Stimulated activated CD4-positive, alpha-beta T cell treated with anti-CD3 and anti-CD28 coated beads, TNF-alpha, amount 100 ng/mL, for 24 hours (primary cell): ENCODE results near the gene CHST11.

Experiments used
- DNase-seq, 3 experiments: peaks; one replicate each; pipeline ENCODE4 v3.0.0-alpha.2; 2020; ENCODE audit warnings: low read depth in 3 of 3

The CHST11 gene

DNA sequence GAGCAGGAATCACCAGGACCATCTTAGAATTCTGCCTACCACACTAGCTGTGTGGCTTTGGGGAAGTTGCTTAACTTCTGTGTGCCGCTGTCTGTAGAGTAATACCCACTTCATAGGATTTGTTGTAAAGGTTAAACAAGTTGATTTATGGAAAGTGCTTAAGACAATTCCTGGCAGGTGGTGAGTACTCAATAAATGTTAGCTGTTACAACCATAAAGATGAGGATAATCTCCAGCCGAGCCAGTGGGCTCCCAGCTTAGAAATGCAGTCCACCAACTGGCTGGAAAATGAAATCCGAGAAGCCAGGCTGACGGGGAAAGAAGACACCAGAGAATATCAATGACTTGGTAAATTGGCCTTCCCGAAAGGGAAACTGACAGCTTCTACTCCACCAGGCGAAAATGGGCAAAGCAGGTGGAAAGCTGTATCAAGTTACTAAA, 173.5 kb downstream of the CHST11 start:
- DNase-seq = no peak

DNA sequence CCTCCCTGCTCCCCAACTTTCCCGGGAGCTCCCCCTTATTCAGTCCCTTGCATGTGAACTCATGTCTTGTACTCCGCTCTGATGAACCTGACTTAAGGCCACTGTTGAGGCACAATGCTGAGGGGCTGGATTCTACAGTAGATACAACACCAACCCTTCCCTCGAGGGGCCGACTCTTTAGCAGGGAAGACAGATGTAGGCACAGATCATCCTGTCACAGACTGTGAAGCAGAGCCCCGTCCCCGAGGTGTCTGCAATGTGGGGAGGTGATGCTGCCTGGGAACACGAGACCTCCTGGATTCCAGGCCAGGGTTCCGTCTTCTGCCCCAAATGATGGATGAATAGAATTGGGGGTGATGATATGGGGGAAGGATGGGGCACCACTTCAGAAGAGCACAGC, 175.1 kb downstream of the CHST11 start:
- no peak for DNase-seq

DNA sequence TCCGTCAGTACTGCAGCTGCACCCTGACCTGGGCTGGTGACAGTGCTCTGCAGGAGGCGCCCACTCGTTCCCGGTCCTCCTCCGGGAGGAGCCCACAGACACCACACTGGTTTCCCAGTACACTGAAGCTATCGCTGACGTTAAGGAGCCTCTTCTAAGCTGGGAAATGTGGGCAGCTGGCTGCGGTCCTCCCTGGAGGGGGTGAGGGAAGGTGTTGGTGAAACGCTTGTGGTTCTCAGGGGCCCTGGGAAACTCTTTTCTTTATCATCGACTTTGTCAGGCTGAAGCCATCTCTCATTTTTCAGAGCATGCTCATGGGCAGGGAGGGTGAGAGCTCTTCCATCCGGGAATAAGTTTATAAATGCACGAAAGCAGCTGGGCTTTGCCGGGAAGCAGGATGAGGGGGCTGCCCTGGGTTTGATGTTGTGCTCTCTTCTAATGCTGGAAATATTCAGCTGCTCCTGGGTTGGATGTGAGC, 176.0 kb downstream of the CHST11 start:
- no peak for DNase-seq

DNA sequence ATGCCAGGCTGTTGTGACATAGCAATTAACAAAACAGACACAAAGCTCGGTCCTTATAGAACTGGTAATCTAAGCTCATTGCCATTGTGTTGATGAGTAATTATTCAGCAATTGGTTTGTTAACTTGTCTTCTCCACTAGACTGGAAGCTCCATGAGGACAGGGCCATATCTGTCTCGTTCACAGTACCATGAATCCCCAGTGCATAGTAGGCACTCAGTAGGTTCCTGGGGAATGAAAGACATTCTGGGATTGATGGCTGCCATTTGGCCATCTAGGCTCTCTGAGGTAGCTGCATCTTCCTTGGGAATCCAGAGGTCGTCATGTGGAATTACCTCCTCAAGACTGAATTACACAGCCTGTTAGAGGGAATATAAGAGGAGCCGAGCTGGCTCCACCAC, 177.3 kb downstream of the CHST11 start:
- DNase-seq = no peak

DNA sequence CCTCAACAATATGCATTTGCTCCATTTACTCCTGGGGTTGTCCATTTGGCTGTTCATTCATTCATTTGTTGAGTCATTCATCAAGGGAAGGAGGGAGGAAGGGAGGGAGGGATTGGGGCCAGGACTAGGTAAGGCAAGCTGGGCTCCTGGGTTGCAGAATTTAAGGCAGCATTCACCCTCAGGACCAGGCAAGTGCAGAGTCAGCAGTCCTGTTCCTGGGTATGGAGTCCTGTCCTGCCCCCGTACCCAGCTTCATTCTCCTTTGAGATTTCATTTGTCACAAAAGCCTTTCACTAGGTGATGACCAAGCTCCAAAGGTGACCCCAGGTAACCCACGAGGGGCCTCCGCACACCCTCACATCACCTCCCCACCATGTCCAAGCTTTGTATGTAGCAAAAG, 178.1 kb downstream of the CHST11 start:
- DNase-seq = no peak

DNA sequence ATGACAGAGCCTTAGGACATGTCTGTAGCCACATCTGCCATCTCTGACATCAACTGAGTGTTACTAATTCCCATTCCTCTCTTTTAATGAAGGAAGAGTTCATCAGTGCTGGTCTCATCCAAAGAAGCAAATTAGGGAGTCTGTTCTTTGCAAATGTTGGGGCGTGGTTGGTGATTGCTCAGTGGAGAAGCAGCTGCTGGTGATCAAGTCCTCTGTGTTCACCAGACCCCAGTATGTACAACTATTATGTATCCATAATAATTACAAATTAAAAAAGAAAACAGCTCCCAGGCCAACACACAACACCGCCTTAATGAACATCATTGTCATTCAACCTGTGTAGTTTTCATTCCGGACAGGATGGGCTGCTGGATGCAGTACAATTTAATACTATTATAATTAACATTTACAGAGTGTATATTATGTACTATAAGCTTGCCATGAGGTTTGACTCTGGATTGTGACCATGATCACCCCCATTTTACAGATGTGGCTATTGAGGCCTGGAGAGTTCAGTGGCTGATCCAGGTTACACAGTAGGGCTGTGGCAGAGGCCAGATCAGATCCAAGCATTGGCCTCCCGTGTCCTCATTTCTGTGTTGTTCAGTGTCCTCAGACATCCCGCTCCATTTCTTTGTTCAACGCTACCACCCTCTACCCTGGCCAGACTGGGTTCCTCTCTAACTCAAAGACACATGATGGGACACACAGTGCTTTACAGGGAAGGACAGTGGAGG, 179.0 kb downstream of the CHST11 start:
- DNase-seq = no peak

DNA sequence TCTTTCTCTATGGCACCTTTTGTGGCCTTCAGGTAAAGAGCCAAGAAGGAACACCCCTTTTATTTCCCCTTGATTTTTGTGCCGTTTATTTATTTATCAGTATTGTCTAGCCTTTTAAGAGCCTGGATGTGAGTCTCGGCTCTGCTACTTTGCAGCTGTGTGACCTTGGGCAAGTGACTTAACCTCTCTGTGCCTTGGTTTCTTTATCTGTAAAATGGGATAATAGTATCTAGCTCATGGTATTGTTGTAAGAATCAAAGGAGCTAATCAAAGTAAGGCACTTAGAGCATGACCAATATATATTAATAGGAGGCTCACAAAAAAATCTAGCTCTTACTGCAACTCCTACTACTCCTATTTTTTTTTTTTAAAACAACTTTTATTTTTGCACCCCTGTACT, 179.7 kb downstream of the CHST11 start:
- no peak for DNase-seq

DNA sequence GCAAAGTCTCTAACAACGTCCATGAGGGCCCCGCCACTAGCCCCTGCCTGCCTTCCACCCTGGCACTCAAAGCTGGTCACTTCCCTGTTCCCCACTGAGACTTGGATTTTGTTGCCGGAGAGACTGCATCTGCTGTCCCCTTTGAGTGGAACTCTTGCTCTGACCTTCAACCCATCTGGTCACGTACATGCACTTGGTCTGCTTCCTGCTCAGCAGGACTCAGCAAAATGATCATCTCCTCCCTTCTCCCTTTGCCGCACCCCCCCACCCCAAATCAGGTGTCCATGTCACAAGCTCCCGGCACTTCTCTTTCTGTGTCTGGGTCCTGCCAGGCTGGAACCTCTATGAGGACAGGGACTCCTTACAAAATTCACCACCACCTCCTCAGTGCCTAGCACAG, 180.9 kb downstream of the CHST11 start:
- DNase-seq = no peak

DNA sequence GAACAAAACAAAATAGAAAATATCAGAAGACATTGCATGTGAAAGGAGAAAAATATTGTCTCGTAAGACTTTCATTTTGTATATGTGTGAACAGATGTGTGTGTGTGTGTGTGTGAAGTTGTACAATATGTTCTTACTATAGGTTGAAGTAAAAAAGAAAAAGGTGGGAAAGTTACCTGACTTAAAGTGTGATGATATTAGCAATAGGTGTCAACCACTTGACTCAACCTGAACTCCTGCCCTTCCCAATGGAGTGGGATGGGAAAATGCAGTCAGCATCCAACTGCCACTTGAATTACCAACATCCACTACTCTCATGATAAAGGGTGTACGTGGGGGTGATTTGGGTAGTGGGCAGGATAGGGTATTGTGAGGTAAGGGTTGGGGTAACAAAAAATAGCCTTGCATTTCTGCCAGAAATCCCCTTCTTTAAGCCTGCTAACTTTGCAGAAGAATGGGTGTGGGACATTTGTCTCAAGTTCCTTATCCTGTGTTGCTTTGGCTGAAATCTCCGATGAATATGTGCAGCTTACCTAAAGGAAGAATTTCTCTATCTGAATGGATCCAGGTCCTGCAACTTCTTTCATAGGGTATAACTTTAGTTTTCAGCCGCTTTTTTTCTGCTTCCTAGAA, 181.6 kb downstream of the CHST11 start:
- no peak for DNase-seq

DNA sequence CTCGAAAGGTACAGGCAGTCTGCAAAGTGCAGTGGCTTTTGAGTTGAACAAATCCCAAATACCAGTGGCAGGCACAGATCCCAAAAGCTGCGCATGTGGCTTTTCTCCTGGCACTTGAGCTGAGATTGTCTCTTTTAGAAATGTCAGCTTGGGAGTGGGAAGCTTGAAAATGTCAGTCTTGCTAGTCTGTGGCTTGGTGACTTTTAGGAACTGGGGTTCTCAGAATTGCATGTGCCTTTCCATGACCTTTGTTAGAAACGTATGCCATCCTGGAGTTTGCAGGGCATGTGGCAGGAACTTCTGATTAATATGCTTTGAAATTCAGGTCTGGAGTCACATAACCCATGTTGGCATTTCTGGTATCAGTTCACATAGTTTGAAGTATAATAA, 182.1 kb downstream of the CHST11 start:
- DNase-seq = no peak

DNA sequence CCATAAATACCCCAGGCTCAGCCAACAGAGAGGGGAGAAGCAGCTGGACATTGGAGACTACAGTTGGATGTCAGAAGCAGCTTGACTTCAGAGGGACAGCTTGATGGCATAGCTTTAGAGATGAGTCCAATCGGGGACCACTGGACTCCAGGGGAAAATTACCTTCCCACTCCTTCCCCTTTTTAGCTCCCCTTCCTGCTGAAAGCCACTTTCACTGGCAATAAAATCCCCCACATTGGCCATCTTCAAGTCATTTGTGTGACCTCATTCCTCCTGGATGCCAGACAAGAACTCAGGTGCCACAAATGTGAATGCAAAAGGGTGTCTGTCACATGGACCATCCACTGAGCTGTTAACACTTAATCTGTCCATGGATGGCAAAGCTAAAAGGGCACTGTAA, 184.2 kb downstream of the CHST11 start:
- no peak for DNase-seq

DNA sequence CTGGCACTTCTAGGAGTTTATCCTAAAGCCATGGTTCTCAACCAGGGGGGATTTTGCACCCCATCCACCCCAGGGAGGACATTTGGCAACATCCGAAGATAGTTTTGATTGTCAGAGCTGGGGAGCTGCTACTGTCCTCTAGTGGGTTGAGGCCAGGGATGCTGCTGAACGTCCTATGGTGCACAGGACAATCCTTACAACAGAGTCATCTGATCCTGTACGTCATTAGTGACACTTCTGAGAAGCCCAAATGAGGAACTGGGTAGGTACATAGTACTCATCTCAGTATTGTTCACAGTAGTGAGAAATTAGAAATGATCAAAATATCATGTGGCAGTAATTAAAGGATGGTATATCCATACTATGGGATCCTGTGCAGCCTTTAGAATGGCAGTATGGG, 185.1 kb downstream of the CHST11 start:
- no peak for DNase-seq

DNA sequence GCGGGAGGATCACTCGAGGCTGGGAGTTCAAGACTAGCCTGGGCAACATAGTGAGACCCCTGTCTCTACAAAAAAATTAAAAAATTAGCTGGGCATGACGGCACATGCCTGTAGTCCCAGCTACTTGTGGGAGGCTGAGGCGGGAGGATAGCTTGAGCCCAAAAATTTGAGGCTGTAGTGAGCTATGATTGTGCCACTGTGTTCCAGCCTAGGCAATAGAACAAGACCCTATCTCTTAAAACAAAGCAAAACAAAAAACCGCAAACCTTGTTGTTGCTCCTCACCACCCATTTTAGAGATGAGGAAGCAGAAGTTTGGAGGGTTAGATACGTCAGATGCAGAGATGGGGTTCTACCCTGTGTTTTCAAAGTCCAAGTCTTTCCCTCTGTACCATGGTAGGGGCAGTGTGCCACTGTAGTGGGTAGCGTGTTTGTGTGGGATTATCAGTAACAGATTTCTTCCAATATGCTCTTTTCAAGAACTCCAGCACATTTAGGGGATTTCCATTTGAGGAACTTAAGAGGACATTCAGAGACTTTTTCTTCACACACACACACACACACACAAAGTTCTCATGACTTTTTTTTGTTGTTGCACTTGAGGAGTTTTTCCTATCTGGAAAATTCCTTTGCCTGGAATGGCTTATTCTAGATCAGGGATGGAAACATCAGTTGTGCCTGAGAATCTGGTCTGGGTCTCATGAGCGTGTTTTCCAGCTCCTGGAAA, 186.5 kb downstream of the CHST11 start:
- no peak for DNase-seq

DNA sequence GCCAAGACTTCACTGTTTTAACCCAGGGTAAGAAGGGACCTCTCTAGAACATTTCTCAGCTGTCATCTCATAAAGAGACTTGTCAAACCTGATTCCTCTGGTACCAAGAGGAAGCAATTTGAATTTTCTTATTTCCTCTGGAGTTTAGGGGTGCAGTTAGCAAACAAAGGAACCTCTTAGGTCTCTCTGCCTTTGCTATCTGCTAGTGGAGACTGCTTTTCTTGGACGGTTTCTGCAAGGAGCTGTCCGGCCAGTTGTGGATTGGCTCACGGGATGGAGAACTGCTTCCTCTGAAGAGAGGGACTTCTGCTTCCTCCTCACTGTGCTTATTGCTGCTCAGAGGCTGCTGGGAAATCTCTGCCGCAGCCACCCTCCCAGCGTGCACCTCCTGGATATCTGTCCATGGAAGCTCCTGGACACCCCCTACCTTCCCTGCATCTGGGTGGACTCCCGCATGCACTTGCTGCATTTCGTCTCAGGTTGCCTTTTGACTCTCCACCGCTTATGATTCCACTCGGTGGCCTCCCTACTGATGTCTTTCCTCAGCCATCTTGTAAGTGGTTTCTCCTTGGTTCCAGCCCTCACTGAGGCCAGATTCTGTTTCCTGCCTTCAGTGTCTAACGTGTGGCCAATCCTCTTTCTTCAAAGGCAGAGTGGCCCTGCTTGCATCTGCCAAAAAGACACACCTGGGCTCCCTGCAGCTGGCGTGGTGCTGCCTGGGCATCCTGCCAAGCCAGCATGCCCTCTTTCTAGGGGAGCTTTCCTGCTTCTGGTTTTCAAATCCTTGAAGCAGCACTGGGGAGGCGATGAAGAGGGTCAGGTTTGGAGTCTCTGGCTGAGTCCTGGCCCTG, 187.3 kb downstream of the CHST11 start:
- DNase-seq = no peak

DNA sequence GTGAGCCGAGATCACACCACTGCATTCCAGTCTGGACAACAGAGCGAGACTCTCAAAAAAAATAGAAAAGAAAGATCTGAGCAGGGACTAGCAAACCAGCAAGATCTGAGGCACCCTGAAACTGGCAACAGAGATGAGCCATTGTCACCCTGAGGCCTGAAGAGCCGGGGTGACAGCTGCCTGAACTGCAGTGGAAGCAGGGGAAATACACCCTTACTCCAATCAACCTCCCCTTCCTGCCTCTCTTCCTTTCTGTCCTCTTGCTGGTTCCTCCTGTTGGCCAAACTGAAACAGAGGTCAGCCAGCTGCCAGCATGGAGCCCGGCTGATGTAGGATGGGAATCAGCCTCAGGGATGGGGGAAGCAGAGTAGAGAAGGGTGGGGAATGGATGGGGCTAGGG, 192.0 kb downstream of the CHST11 start:
- DNase-seq = no peak

DNA sequence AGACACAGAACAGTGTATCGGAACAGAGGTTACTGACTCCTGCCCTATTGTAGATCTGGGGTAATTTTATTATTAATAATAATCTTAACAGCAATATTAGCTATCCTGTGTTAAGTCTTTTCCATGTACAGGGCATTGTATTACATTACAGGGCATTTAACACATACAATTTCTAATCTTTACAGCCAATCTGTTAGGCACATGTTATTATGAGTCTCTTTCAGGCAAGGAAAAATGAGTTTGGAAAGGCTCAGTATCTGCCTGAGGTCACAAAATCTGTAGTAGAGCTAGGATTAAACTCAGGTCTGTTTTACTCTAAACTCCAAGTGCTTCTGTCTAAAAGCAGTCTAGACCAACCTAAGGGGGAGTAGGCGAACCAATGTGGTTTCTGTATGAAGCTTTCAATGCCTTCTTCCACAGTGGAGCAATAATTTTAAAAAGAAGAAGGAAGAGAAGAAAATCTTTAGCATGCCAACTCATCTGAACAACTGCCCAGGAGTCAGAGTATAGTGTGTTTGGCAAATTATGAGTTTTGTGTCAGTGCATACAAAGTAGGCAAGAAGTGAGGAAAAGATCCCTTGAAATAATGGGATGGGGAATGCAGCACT, 192.6 kb downstream of the CHST11 start:
- no peak for DNase-seq

DNA sequence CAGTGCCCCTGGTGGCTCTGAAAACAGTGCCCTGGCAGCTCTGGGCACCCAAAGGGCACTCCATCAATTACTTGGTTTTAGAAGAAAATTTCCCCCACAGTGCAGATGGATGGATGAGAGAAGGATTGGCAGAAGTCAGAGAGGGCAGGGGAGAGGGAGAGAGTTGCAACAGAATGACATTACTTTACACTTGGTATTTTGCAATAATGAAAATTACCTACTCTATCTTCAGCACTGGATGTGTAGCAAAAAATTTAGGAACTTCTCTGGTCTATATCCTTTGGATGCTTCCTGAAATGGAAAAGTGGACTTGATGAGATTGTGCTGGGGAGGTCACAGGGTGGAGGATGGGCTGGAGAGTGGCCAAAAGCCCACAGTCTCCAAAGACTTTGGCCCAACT, 193.2 kb downstream of the CHST11 start:
- DNase-seq = no peak

DNA sequence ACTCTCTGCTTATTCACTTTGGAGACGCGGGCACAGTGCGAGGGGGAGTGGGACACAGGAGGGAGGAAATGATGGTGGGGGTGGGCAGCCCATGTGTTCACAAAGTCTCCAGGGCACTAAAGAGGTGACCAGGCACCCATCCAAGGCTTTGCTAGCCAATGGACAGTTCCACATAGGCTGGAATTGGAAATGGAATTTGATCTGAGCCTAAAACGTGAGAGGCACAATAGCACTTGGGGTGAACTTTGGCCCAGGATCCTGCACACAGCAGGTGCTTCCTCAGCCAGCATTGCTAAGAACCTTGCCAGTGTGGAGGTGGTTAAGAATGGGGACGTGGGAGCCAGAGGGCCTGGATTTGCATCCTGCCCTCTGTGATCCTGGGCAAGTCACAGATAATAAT, 193.8 kb downstream of the CHST11 start:
- DNase-seq = no peak

DNA sequence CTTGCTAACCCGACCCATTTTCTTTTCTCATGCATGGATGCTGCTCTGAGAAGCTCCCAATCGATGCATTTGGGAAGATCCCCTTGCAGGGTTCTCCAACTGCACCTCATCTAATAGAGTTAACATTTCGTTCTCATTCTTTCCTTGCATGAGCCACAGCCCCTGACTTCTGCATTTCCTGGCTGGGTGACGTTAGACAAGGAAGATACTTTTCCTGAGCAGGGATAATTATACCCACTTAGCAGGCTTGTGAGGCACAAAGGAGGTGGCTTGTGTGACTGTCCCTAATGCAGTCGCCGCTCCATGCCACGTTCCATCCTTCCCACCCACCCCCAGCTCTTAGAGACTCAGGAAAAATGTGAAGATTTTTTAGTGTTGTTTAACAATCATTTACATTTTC, 195.1 kb downstream of the CHST11 start:
- no peak for DNase-seq

DNA sequence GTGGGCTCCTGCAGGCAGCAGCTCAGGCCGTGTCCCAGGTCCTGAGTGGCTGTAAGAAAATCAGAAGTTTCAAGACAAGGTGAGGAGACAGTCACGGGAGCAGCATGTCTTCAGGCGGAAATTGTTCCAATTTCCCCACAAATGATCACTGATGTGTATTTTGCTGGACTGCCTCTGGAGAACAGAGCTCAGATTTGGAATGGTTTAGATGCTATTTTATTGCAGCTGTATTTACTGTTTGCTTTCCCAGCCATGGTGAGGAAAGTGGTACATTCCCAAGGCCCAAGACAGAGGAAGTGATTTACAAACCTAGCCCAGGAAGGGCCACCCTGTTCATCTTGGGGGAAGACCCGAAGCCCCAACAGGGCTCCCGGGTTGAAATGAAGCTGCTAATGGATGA, 195.6 kb downstream of the CHST11 start:
- no peak for DNase-seq

DNA sequence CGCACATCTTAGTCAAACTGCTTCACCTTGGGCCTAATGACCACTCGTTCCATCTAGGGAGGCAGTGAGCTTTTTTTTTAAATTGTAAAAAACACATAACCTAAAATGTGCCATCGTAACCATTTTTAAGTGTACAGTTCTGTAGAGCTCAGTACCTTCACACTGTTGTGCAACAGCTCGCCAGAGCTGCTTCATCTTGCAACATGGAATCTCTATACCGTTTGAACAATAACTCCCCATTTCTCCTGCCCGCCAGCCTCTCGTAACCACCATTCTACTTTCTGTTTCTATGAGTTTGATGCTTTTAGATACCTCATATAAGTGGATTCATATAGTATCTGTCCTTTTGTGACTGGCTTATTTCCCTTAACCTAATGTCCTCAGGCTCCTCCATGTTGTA, 196.2 kb downstream of the CHST11 start:
- DNase-seq = no peak
